OCI-LY1 (cell line): Measurements from ENCODE around the gene AMOTL1.

Source experiments
- H2AFZ ChIP-seq: fragments of 200-600 bp; sonication (generic), shearing (Covaris generic); 2 replicates; pipeline ENCODE4 v1.6.0; 2014; ENCODE audit warnings: antibody characterized with exemption, mild to moderate bottlenecking, low read length
- H3F3A ChIP-seq: fragments of 200-600 bp; sonication (generic), shearing (Covaris generic); 2 replicates; pipeline ENCODE4 v1.6.0; 2014; ENCODE audit warnings: mild to moderate bottlenecking, antibody characterized with exemption, low read length, moderate library complexity; ENCODE audit not compliant: insufficient read depth
- H3K27ac ChIP-seq: fragments of 200-600 bp; sonication (generic); 2 replicates; pipeline ENCODE4 v1.5.1; 2014; ENCODE audit warnings: low read length, mixed run types, mild to moderate bottlenecking, low read depth; ENCODE audit not compliant: poor library complexity, severe bottlenecking
- H3K27me3 ChIP-seq: fragments of 200-600 bp; sonication (generic); 2 replicates; pipeline ENCODE4 v1.6.0; 2014; ENCODE audit warnings: antibody characterized with exemption, mild to moderate bottlenecking, low read length, moderate library complexity; ENCODE audit not compliant: insufficient read depth
- H3K36me3 ChIP-seq: fragments of 200-600 bp; sonication (generic); 2 replicates; pipeline ENCODE4 v1.6.1; 2014; ENCODE audit warnings: mild to moderate bottlenecking, antibody characterized with exemption, low read length, moderate library complexity, mixed read lengths; ENCODE audit not compliant: insufficient read depth
- H3K4me1 ChIP-seq: fragments of 200-600 bp; sonication (generic); 2 replicates; pipeline ENCODE4 v1.5.1; 2014; ENCODE audit warnings: mild to moderate bottlenecking, low read length, moderate library complexity; ENCODE audit not compliant: insufficient read depth, severe bottlenecking
- H3K4me2 ChIP-seq: fragments of 200-600 bp; sonication (generic), shearing (Covaris generic); 2 replicates; pipeline ENCODE4 v1.6.1; 2014; ENCODE audit warnings: low read length
- H3K4me3 ChIP-seq: fragments of 200-600 bp; sonication (generic); 2 replicates; pipeline ENCODE4 v1.5.1; 2014; ENCODE audit warnings: low read length, low read depth, mild to moderate bottlenecking, mixed read lengths; ENCODE audit not compliant: poor library complexity, severe bottlenecking
- H3K79me2 ChIP-seq: fragments of 200-600 bp; shearing (Covaris generic); 2 replicates; pipeline ENCODE4 v1.6.1; 2016; ENCODE audit warnings: mixed run types, low read length, mixed read lengths; ENCODE audit not compliant: insufficient read depth
- H3K9ac ChIP-seq: fragments of 200-600 bp; sonication (generic), shearing (Covaris generic); 2 replicates; pipeline ENCODE4 v1.6.1; 2014; ENCODE audit warnings: mild to moderate bottlenecking, low read length, mixed read lengths
- H3K9me2 ChIP-seq: fragments of 200-600 bp; sonication (generic), shearing (Covaris generic); 2 replicates; pipeline ENCODE4 v1.6.1; 2014; ENCODE audit warnings: low read depth, mild to moderate bottlenecking, low read length, mixed read lengths
- H3K9me3 ChIP-seq: fragments of 200-600 bp; shearing (Covaris generic); 2 replicates; pipeline ENCODE4 v1.6.1; 2014; ENCODE audit warnings: low read length, mixed read lengths
- H4K20me1 ChIP-seq: fragments of 200-600 bp; sonication (generic), shearing (Covaris generic); 2 replicates; pipeline ENCODE4 v1.6.0; 2016; ENCODE audit warnings: mild to moderate bottlenecking, low read length; ENCODE audit not compliant: insufficient read depth
- CTCF ChIP-seq: fragments of 200-600 bp; sonication (generic), shearing (Covaris generic); IDR thresholded peaks from 2 replicates; pipeline ENCODE4 v1.5.1; 2017; ENCODE audit warnings: mild to moderate bottlenecking, antibody characterized with exemption, low read length, moderate library complexity, mixed read lengths
- EZH2 ChIP-seq: fragments of 200-600 bp; sonication (generic), shearing (Covaris generic); IDR thresholded peaks from 2 replicates; pipeline ENCODE4 v1.8.0; 2017; ENCODE audit warnings: borderline replicate concordance, mixed run types, mild to moderate bottlenecking, antibody characterized with exemption, low read length, moderate library complexity, mixed read lengths

The AMOTL1 gene

GRCh38 chr11:94877443-94878200 lies 109.5 kb downstream of the AMOTL1 start:
- no peak overlapping the region for H3K4me2 ChIP-seq
- H3K4me3 ChIP-seq = no peak overlapping the region
- H3K9me3 ChIP-seq = no peaks in the 10 kb centered on the region
- no peaks in the 10 kb centered on the region; the same call in 1 of the 2 replicates for H3K27me3 ChIP-seq
- no peaks in the 10 kb centered on the region for H3F3A ChIP-seq
- no peak overlapping the region for H2AFZ ChIP-seq
- H3K36me3 ChIP-seq = no peaks in the 10 kb centered on the region
- no peaks in the 10 kb centered on the region for H3K9me2 ChIP-seq
- no peaks in the 10 kb centered on the region for H3K4me1 ChIP-seq
- no peaks in the 10 kb centered on the region for H3K79me2 ChIP-seq
- H3K9ac ChIP-seq = no peak overlapping the region
- no peaks in the 10 kb centered on the region for H4K20me1 ChIP-seq
- H3K27ac ChIP-seq = no peak overlapping the region
- TF ChIP-seq EZH2 = no peak

DNA sequence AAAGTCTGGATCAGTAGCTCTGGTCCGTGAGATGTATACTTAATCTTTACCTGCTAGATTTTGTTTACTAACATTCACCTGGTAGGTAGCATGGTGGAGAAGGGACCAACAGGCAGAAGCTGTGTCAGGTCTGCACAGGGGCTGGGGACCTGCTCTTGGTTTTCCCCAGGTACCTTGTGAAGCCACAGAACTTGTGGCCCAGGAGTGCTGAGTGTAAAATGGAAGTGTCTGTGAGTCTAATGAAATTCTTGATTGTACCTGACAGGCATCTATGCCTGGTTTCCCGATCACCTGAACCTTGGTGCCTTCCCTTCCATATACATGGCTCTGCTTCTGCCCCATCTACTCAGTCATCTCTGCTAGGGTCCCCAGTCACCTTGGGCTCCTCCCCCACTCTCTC lies 110.8 kb downstream of the AMOTL1 start:
- H3K79me2 ChIP-seq = no peaks in the 10 kb centered on the region
- no peak overlapping the region for H2AFZ ChIP-seq
- no peaks in the 10 kb centered on the region for H3K4me1 ChIP-seq
- no peaks in the 10 kb centered on the region for H3K9me3 ChIP-seq
- no peaks in the 10 kb centered on the region for H4K20me1 ChIP-seq
- H3K9ac ChIP-seq = no peak overlapping the region
- TF ChIP-seq EZH2 (no peak), CTCF (no peak)
- no peaks in the 10 kb centered on the region for H3F3A ChIP-seq
- H3K9me2 ChIP-seq = no peaks in the 10 kb centered on the region
- no peak overlapping the region for H3K4me2 ChIP-seq
- no peaks in the 10 kb centered on the region for H3K36me3 ChIP-seq
- H3K27ac ChIP-seq = no peak overlapping the region
- no peaks in the 10 kb centered on the region; the same call in 1 of the 2 replicates for H3K27me3 ChIP-seq
- H3K4me3 ChIP-seq = no peak overlapping the region

GRCh38 chr11:94880216-94880615 lies 112.1 kb downstream of the AMOTL1 start:
- Histone ChIP-seq H3K36me3 (no peaks in the 10 kb centered on the region), H3K9ac (no peak overlapping the region), H3K4me3 (no peak overlapping the region), H3K9me2 (no peaks in the 10 kb centered on the region), H3K4me1 (no peaks in the 10 kb centered on the region), H3K27ac (no peak overlapping the region), H3F3A (no peaks in the 10 kb centered on the region), H3K27me3 (no peaks in the 10 kb centered on the region; the same call in 1 of the 2 replicates), H3K4me2 (no peak overlapping the region), H2AFZ (no peak overlapping the region), H4K20me1 (no peaks in the 10 kb centered on the region), H3K79me2 (no peaks in the 10 kb centered on the region), H3K9me3 (no peaks in the 10 kb centered on the region)
- no peak for TF ChIP-seq CTCF
- no peak for TF ChIP-seq EZH2

DNA sequence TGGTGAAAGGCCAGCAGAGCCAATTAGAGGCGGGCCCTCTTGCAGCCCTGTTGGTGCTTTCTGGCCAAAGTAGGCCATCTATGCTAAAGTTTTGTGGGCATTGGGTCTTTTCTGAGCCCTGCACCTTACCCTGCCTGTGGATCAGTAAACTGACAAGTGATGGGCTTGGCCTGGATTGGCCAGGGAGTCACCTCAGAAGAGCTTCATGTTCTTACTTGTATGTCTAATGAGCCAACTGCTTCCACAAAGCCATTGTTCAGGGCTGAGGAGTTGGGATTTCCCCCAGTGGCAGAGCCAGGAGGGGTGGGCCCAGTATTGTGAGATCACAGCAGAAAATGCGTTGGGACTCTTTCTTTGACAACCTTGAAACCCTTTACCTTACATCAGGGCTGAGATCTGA lies 114.8 kb downstream of the AMOTL1 start:
- Histone ChIP-seq H3K27ac (no peak overlapping the region), H3K4me1 (no peaks in the 10 kb centered on the region), H2AFZ (no peak overlapping the region), H3K9me3 (no peaks in the 10 kb centered on the region), H3F3A (no peaks in the 10 kb centered on the region), H3K36me3 (no peaks in the 10 kb centered on the region), H3K9ac (no peak overlapping the region), H4K20me1 (no peaks in the 10 kb centered on the region), H3K4me3 (no peak overlapping the region), H3K27me3 (no peaks in the 10 kb centered on the region), H3K9me2 (no peaks in the 10 kb centered on the region), H3K79me2 (no peaks in the 10 kb centered on the region), H3K4me2 (no peak overlapping the region)
- no peak for TF ChIP-seq EZH2
- TF ChIP-seq CTCF = no peak
